Heart left ventricle (tissue), 13 donors: ENCODE data around the gene TPPP3.

Experiments used
- POLR2A ChIP-seq, 2 donors: fragments of 450-650 bp; IDR thresholded peaks; one replicate each; pipeline ENCODE4 v1.6.1; 2017; ENCODE audit warnings: antibody characterized with exemption in 2 of 2, mild to moderate bottlenecking in 2 of 2, moderate library complexity in 2 of 2
- TF ChIP-seq, protein P1 (sequence below), 12 donors: fragments of 200-600 bp; sonication (generic) in 4 of 12; IDR thresholded peaks; one replicate each; pipeline versions ENCODE4 v1.5.0 to v1.8.0; 2018 to 2022; ENCODE audit warnings: antibody characterized with exemption in 12 of 12, mild to moderate bottlenecking in 5 of 12
- donor health status: ischemic (EF 13 %, LVEDD 7.1; RV severe dilation, severe dysfunction).
- donor health status: DM: no; HTN: yes; CAD: no.
- donor health status: DM: no; HTN: no; CAD: no.
- donor health status: ischemic (EF 25% LVEDD 6.9; RV normal size, moderate dysfunction).
- donor health status: ischemic (EF 25% LVEDD 5.7; RV mildly dilated, moderate dysfunction).
- donor health status: ischemic (EF 35%, LVEDD 5.7; RV mildly dilated, moderate dysfunction).
- donor health status: nonischemic (EF 11% LVEDD 7.7; RV severe dilation, severe dysfunction).
- donor health status: DM: yes; HTN: yes; CAD: no.
- donor health status: PGD.
- donor health status: ischemic (EF 29% LVEDD 5.4; RV normal size, mild dysfunction).
- donor health status: nonischemic (EF 23%, LVEDD 6.1; RV moderate dilation, normal function).

DNA sequence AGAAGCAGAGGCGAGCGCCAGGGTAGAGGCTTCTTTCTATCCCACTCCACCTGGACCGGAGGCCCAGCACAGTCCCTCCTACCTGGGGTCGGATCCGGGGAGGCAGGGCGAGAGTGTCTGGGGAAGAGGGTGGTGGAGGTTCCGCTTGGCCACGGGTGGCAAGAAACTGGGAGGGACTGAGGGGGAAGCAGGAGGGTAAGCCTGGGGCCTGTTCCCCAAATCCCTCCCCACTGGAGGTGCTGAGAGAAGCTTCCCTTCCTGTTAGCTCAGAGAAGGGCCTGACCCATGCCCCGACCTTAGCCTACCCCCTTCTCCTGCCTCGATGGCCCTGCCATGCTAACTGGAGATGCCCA, 1.8 kb upstream of the TPPP3 start:
- no peak for TF ChIP-seq POLR2A (IDR thresholded peaks at IDR 0.05)
- TF ChIP-seq, protein P1, sequence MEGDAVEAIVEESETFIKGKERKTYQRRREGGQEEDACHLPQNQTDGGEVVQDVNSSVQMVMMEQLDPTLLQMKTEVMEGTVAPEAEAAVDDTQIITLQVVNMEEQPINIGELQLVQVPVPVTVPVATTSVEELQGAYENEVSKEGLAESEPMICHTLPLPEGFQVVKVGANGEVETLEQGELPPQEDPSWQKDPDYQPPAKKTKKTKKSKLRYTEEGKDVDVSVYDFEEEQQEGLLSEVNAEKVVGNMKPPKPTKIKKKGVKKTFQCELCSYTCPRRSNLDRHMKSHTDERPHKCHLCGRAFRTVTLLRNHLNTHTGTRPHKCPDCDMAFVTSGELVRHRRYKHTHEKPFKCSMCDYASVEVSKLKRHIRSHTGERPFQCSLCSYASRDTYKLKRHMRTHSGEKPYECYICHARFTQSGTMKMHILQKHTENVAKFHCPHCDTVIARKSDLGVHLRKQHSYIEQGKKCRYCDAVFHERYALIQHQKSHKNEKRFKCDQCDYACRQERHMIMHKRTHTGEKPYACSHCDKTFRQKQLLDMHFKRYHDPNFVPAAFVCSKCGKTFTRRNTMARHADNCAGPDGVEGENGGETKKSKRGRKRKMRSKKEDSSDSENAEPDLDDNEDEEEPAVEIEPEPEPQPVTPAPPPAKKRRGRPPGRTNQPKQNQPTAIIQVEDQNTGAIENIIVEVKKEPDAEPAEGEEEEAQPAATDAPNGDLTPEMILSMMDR (IDR thresholded peaks at IDR 0.05) = no peak
